Neuron (in vitro differentiated cells): ENCODE data around the gene MAP2K7.
"Not testable (repeated sequence)": the region's sequence is repeated elsewhere in the genome, so short reads cannot be mapped to it uniquely, and the experiment has no call there.

Experiments used
- H2AFZ ChIP-seq: one replicate; pipeline ENCODE4 v1.6.1; 2013; ENCODE audit warnings: low read depth, mild to moderate bottlenecking, inconsistent platforms, low read length, moderate library complexity
- H3K27me3 ChIP-seq: one replicate; pipeline ENCODE4 v1.6.1; 2013; ENCODE audit warnings: low read length; ENCODE audit not compliant: insufficient read depth
- H3K36me3 ChIP-seq: one replicate; pipeline ENCODE4 v1.6.1; 2013; ENCODE audit warnings: low read length; ENCODE audit not compliant: insufficient read depth
- H3K4me1 ChIP-seq: one replicate; pipeline ENCODE4 v1.6.1; 2013; ENCODE audit warnings: low read length; ENCODE audit not compliant: insufficient read depth
- H3K4me3 ChIP-seq: 2 replicates; pipeline ENCODE4 v1.5.1; 2013; ENCODE audit warnings: mild to moderate bottlenecking, low read length, moderate library complexity
- H3K9me3 ChIP-seq: one replicate; pipeline ENCODE4 v1.6.1; 2013; ENCODE audit warnings: low read length

Gene MAP2K7

GRCh38 chr19:7961082-7961481, 57.4 kb downstream of the MAP2K7 start:
- not testable (repeated sequence) for H3K27me3 ChIP-seq, H3K9me3 ChIP-seq, H2AFZ ChIP-seq, H3K4me3 ChIP-seq, H3K4me1 ChIP-seq
- H3K36me3 ChIP-seq, result peaks cover 64% of the 10 kb centered on the region

DNA sequence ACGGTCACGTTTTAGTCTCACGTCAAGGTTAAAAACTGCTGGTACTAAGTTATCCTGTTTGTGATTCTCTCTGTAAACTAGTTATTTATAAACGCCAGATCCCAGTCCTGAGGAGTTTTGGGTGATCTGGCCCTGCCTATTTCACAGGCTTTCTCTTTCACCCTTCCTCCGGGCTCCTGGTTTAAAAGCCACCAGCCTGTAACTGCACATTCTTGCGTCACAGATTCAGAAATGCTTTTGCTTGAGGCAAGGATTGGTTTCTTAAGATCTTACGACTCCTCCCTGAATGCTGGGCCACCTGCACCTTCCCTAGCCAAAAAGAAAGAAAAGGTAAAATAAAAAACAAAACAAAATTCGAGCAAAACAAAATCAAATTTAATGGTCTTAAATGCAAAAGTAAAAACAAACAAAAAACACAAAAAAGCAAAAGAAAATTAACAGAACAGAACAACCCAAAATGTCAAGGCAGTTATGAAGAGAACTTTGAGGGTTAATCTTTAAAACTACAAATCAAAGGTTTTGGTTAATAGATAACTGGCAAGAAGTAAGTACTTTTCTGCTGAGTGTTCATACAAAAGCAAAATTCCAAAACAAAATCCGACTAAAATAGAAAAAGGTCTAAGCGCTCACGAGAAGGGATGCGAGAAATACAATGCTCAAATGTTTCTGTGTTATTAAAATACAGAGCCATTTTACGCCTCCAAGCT, 58.4 kb downstream of the MAP2K7 start:
- Histone ChIP-seq H2AFZ (no peak overlapping the region), H3K4me1 (no peaks in the 10 kb centered on the region), H3K9me3 (no peaks in the 10 kb centered on the region), H3K4me3 (no peak overlapping the region), H3K36me3 (peaks cover 74% of the 10 kb centered on the region), H3K27me3 (no peaks in the 10 kb centered on the region)

DNA sequence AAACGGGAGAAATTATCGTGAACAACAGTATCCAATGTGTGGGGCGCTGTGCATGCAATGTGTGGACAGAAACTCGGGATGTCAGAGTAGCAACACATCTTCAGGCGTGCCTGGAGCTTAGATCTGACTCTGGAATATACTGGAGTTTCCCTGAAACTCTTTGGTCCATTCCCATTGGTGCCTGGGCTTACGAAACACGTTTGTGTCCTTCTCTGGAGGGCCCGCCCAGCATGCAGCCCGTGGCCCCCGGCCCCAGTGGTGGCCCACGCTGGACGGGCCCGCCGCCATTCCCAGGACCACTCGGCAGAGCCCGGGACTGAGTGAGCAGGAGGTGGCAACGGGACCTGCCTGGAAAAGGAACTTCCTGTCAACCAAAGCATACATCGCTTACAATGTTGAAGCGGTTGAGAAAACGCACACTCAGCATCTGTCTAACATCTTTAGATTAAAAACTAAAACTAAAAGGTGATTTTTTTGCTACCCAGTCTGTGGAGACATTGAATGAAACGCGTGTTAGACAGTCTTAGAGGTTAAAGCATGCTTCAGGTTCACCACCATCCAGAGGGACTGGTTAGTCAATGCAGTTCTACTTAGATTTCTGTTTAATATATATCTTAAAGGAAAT, 59.1 kb downstream of the MAP2K7 start:
- no peak overlapping the region for H2AFZ ChIP-seq
- H3K27me3 ChIP-seq, result no peaks in the 10 kb centered on the region
- peaks cover 80% of the 10 kb centered on the region for H3K36me3 ChIP-seq

GRCh38 chr19:7963566-7963965, 59.9 kb downstream of the MAP2K7 start:
- H3K36me3 ChIP-seq, result peaks cover 85% of the 10 kb centered on the region
- no peaks in the 10 kb centered on the region for H3K9me3 ChIP-seq
- H3K4me1 ChIP-seq, result no peaks in the 10 kb centered on the region
- no peak overlapping the region for H3K4me3 ChIP-seq
- H3K27me3 ChIP-seq, result no peaks in the 10 kb centered on the region
- no peak overlapping the region for H2AFZ ChIP-seq

More for the DNA sequence above, 59.1 kb downstream of the MAP2K7 start:
- H3K4me3 ChIP-seq, result no peak overlapping the region
- no peaks in the 10 kb centered on the region for H3K4me1 ChIP-seq
- no peaks in the 10 kb centered on the region for H3K9me3 ChIP-seq
